ENCODE results near the gene RAB30.
"Not testable (repeated sequence)": the region's sequence is repeated elsewhere in the genome, so short reads cannot be mapped to it uniquely, and the experiment has no call there.

RAB30 gene

GRCh38 chr11:82967381-82967780 lies 104.3 kb downstream of the RAB30 start:
- H3K9me3 ChIP-seq, result no peaks in the 10 kb centered on the region
- in situ Hi-C loops (cut with MboI; ENCODE audit: low sequenced_read_pairs), result no loop called here
- no peaks in the 10 kb centered on the region for H3K4me1 ChIP-seq
- H3K36me3 ChIP-seq (replicated peaks), result no peaks in the 10 kb centered on the region
- H3K27me3 ChIP-seq (ENCODE audit: low read depth), result no peaks in the 10 kb centered on the region
- no peak for DNase-seq (ENCODE audit: low spot score in 2 of 2)
- H3K4me3 ChIP-seq, result no peak overlapping the region

- DNase-seq (ENCODE audit: low spot score in 2 of 2); H3K27me3 ChIP-seq (ENCODE audit: low read depth); H3K4me3 ChIP-seq; H3K9me3 ChIP-seq; H3K36me3 ChIP-seq (replicated peaks); in situ Hi-C loops (cut with MboI; ENCODE audit: low sequenced_read_pairs); H3K4me1 ChIP-seq: not testable (repeated sequence)
Measured at GRCh38 chr11:82962021-82962420, 109.7 kb downstream of the RAB30 start.

- Histone ChIP-seq H3K36me3 (replicated peaks) (no peaks in the 10 kb centered on the region), H3K9me3 (no peaks in the 10 kb centered on the region), H3K4me3 (no peak overlapping the region), H3K4me1 (no peaks in the 10 kb centered on the region), H3K27me3 (ENCODE audit: low read depth) (no peaks in the 10 kb centered on the region)
- DNase-seq (ENCODE audit: low spot score in 2 of 2), result no peak
- in situ Hi-C loops (cut with MboI; ENCODE audit: low sequenced_read_pairs), result no loop called here
Measured at GRCh38 chr11:82960779-82961143, 110.9 kb downstream of the RAB30 start.

DNA sequence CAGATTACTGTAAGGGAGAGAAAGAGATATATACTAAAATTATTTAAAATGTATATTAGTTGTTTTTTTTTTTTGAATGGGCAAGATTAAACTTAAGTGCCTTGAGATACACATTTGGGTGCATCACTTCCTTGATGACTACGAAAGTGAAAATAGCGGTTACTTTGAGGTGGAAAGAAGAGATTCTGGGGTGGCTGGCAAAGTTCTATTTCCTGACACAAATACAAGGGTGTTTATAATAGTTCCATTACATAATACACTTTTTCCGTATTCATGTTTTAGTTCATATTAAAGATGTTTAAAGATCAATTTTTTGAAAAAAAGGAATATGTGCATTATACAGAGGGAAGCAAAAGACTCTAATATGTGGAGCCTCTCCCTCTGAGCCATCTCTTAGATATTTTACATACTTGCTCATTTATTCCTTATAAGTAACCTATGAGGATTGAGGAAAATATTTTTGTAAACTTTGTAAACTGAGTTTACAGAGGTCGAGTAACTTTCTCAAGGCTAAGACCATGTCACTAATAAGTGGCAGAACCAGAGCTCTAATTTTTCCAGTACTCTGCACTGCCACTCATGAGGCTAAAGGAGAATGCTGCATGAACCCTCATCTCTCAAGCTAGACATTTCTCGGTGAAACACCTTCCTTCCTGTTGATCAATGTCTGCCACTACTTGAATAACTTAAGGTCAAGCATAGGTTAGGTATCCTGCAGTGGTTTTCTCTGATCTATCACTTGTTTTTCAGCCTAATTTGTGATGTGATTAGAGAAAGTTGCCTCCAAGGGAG lies 111.5 kb downstream of the RAB30 start:
- Histone ChIP-seq H3K27me3 (ENCODE audit: low read depth) (no peaks in the 10 kb centered on the region), H3K4me1 (no peaks in the 10 kb centered on the region), H3K9me3 (no peaks in the 10 kb centered on the region; the same call in 1 of the 2 replicates), H3K4me3 (no peak overlapping the region), H3K36me3 (replicated peaks) (no peaks in the 10 kb centered on the region)
- in situ Hi-C loops (cut with MboI; ENCODE audit: low sequenced_read_pairs), result no loop called here
- DNase-seq (ENCODE audit: low spot score in 2 of 2), result no peak

GRCh38 chr11:82955736-82956453 lies 115.8 kb downstream of the RAB30 start:
- H3K27me3 ChIP-seq (ENCODE audit: low read depth); H3K36me3 ChIP-seq (replicated peaks); in situ Hi-C loops (cut with MboI; ENCODE audit: low sequenced_read_pairs); H3K4me1 ChIP-seq; H3K9me3 ChIP-seq; H3K4me3 ChIP-seq: not testable (repeated sequence)
- peak in 1 of 2 experiments; percentile 54 for DNase-seq (ENCODE audit: low spot score in 2 of 2)

DNA sequence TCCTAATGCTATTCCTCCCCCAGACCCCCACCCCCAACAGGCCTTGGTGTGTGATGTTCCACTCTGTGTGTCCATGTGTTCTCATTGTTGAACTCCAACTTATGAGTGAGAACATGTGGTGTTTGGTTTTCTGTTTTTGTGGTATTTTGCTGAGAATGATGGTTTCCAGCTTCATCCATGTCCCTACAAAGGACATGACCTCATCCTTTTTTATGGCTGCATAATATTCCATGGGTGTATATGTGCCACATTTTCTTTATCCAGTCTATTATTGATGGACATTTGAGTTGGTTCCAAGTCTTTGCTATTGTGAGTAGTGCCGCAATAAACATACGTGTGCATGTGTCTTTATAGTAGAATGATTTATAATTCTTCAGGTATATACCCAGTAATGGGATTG lies 121.2 kb downstream of the RAB30 start:
- H3K4me3 ChIP-seq; in situ Hi-C loops (cut with MboI; ENCODE audit: low sequenced_read_pairs); DNase-seq (ENCODE audit: low spot score in 2 of 2); H3K9me3 ChIP-seq; H3K27me3 ChIP-seq (ENCODE audit: low read depth); H3K4me1 ChIP-seq; H3K36me3 ChIP-seq (replicated peaks): not testable (repeated sequence)

- no peak overlapping the region for H3K4me3 ChIP-seq
- no peak for DNase-seq (ENCODE audit: low spot score in 2 of 2)
- in situ Hi-C loops (cut with MboI; ENCODE audit: low sequenced_read_pairs), result no loop called here
Measured at GRCh38 chr11:82949352-82949751, 122.3 kb downstream of the RAB30 start.

DNA sequence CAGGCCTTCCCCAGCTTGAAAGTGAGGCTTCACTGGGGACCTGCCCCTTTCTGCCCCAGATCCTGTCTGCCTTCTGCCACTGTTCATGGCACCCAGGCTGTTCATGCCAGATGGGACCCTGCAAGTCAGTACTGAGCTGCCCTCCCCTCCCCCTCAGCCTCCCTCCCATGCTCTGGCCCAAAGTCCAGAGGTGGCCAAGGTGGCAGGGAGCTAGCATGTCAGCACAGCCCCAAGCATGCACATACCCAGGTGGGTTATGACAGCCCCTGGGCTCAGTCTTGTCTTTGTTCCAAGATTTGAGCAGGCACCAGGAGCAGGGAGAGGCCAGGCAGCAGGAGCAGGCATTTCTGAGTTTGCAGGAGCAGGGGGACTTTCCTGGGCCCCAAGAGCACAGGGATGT lies 126.0 kb downstream of the RAB30 start:
- in situ Hi-C loops (cut with MboI; ENCODE audit: low sequenced_read_pairs), result no loop called here

More at GRCh38 chr11:82949352-82949751, 122.3 kb downstream of the RAB30 start:
- no peaks in the 10 kb centered on the region for H3K9me3 ChIP-seq
- no peaks in the 10 kb centered on the region for H3K36me3 ChIP-seq (replicated peaks)
- H3K27me3 ChIP-seq (ENCODE audit: low read depth), result no peaks in the 10 kb centered on the region
- peaks cover 6% of the 10 kb centered on the region for H3K4me1 ChIP-seq

GRCh38 chr11:82945041-82945440 lies 126.7 kb downstream of the RAB30 start:
- H3K36me3 ChIP-seq (replicated peaks); H3K9me3 ChIP-seq; in situ Hi-C loops (cut with MboI; ENCODE audit: low sequenced_read_pairs); H3K27me3 ChIP-seq (ENCODE audit: low read depth); DNase-seq (ENCODE audit: low spot score in 2 of 2); H3K4me3 ChIP-seq: not testable (repeated sequence)
- peaks cover 12% of the 10 kb centered on the region for H3K4me1 ChIP-seq

More for the DNA sequence above, 126.0 kb downstream of the RAB30 start:
- no peak for DNase-seq (ENCODE audit: low spot score in 2 of 2)
- Histone ChIP-seq H3K27me3 (ENCODE audit: low read depth) (no peaks in the 10 kb centered on the region), H3K36me3 (replicated peaks) (no peaks in the 10 kb centered on the region), H3K4me1 (peaks cover 12% of the 10 kb centered on the region), H3K9me3 (no peaks in the 10 kb centered on the region), H3K4me3 (no peak overlapping the region)

DNA sequence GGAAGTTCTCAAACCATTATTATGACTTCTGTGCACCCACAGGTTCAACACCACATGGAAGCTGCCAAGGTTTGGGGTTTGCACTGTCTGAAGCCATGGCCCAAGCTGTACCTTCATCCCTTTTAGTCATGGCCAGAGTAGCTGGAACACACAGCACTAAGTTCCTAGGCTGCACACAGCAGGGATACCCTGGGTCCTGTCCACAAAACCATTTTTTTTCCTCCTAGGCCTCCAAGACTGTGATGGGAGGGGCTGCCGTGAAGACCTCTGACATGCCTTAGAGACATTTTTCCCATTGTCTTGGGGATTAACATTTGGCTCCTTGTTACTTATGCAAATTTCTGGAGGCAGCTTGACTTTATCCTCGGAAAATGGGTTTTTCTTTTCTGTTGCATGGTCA lies 127.5 kb downstream of the RAB30 start:
- DNase-seq (ENCODE audit: low spot score in 2 of 2), result peak; percentile 64 to 68

DNA sequence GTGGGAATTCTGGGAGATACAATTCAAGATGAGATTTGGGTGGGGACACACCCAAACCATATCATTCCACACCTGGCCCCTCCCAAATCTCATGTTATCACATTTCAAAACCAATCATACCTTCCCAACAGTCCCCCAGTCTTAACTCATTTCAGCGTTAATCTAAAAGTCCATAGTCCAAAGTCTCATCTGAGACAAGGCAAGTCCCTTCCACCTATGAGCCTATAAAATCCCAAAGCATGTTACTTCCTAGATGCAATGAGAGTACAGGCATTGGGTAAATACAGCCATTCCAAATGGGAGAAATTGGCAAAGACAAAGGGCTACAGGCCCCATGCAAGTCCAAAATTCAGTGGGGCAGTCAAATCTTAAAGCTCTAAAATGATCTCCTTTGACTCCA lies 128.3 kb downstream of the RAB30 start:
- H3K36me3 ChIP-seq (replicated peaks); H3K4me3 ChIP-seq; DNase-seq (ENCODE audit: low spot score in 2 of 2); H3K9me3 ChIP-seq; H3K27me3 ChIP-seq (ENCODE audit: low read depth); in situ Hi-C loops (cut with MboI; ENCODE audit: low sequenced_read_pairs): not testable (repeated sequence)
- H3K4me1 ChIP-seq, result peaks cover 12% of the 10 kb centered on the region

More for the DNA sequence above, 127.5 kb downstream of the RAB30 start:
- no peaks in the 10 kb centered on the region for H3K9me3 ChIP-seq
- H3K4me1 ChIP-seq, result peaks cover 12% of the 10 kb centered on the region
- H3K4me3 ChIP-seq, result no peak overlapping the region
- in situ Hi-C loops (cut with MboI; ENCODE audit: low sequenced_read_pairs), result no loop called here
- no peaks in the 10 kb centered on the region for H3K36me3 ChIP-seq (replicated peaks)
- no peaks in the 10 kb centered on the region for H3K27me3 ChIP-seq (ENCODE audit: low read depth)

- H3K9me3 ChIP-seq, result no peaks in the 10 kb centered on the region
- no peak overlapping the region for H3K4me3 ChIP-seq
- peaks cover 12% of the 10 kb centered on the region for H3K4me1 ChIP-seq
- no peak for DNase-seq (ENCODE audit: low spot score in 2 of 2)
- no peaks in the 10 kb centered on the region for H3K27me3 ChIP-seq (ENCODE audit: low read depth)
- in situ Hi-C loops (cut with MboI; ENCODE audit: low sequenced_read_pairs), result no loop called here
- no peaks in the 10 kb centered on the region for H3K36me3 ChIP-seq (replicated peaks)
Measured at GRCh38 chr11:82942376-82942775, 129.3 kb downstream of the RAB30 start.

- peaks cover 7% of the 10 kb centered on the region for H3K4me1 ChIP-seq
- in situ Hi-C loops (cut with MboI; ENCODE audit: low sequenced_read_pairs), result no loop called here
- peaks cover 8% of the 10 kb centered on the region for H3K36me3 ChIP-seq (replicated peaks)
- H3K4me3 ChIP-seq, result no peak overlapping the region
- no peak for DNase-seq (ENCODE audit: low spot score in 2 of 2)
- no peaks in the 10 kb centered on the region for H3K27me3 ChIP-seq (ENCODE audit: low read depth)
- no peaks in the 10 kb centered on the region for H3K9me3 ChIP-seq
Measured at GRCh38 chr11:82939456-82939855, 132.2 kb downstream of the RAB30 start.

GRCh38 chr11:82937554-82937953 lies 134.1 kb downstream of the RAB30 start:
- peaks cover 21% of the 10 kb centered on the region for H3K36me3 ChIP-seq (replicated peaks)
- DNase-seq (ENCODE audit: low spot score in 2 of 2), result no peak
- H3K9me3 ChIP-seq, result no peaks in the 10 kb centered on the region
- H3K4me3 ChIP-seq, result no peak overlapping the region
- H3K4me1 ChIP-seq, result no peaks in the 10 kb centered on the region
- in situ Hi-C loops (cut with MboI; ENCODE audit: low sequenced_read_pairs), result no loop called here
- no peaks in the 10 kb centered on the region for H3K27me3 ChIP-seq (ENCODE audit: low read depth)
